ENCODE results near the gene LRCH1.
"Not testable (repeated sequence)": the region's sequence is repeated elsewhere in the genome, so short reads cannot be mapped to it uniquely, and the experiment has no call there.

Gene LRCH1

GRCh38 chr13:46552889-46553520, at the start of gene LRCH1:
TSS of gene LRCH1 (plus strand) at chr13:46553170. CDS start at chr13:46553397, 227 bp downstream.
- peak within 1 kb of the TSS; percentile 65 for H3K4me3 ChIP-seq (ENCODE audit: low read length)
- peak within 1 kb of the TSS; percentile 93 for H3K9ac ChIP-seq (ENCODE audit: low read length)
- H3K9me3 ChIP-seq (ENCODE audit: control insufficient read depth, low read length), result no peaks in the 10 kb centered on the region
- H3K27me3 ChIP-seq (ENCODE audit: control insufficient read depth, insufficient read depth, low read length), result no peaks in the 10 kb centered on the region
- no peaks in the 10 kb centered on the region for H3K36me3 ChIP-seq (ENCODE audit: control insufficient read depth, insufficient read depth, low read length)
- H3K4me1 ChIP-seq (ENCODE audit: control insufficient read depth, insufficient read depth, low read length), result peaks cover 13% of the 10 kb centered on the region

GRCh38 chr13:46504036-46504435, 48.9 kb upstream of the LRCH1 start:
- Histone ChIP-seq H3K27me3 (ENCODE audit: control insufficient read depth, insufficient read depth, low read length) (no peaks in the 10 kb centered on the region), H3K36me3 (ENCODE audit: control insufficient read depth, insufficient read depth, low read length) (no peaks in the 10 kb centered on the region), H3K4me1 (ENCODE audit: control insufficient read depth, insufficient read depth, low read length) (no peaks in the 10 kb centered on the region), H3K4me3 (ENCODE audit: low read length) (no peak overlapping the region), H3K9me3 (ENCODE audit: control insufficient read depth, low read length) (no peaks in the 10 kb centered on the region), H3K9ac (ENCODE audit: low read length) (no peak overlapping the region)

- no peaks in the 10 kb centered on the region for H3K36me3 ChIP-seq (ENCODE audit: control insufficient read depth, insufficient read depth, low read length)
- H3K4me3 ChIP-seq (ENCODE audit: low read length), result no peak overlapping the region
- H3K4me1 ChIP-seq (ENCODE audit: control insufficient read depth, insufficient read depth, low read length), result no peaks in the 10 kb centered on the region
- no peaks in the 10 kb centered on the region for H3K9me3 ChIP-seq (ENCODE audit: control insufficient read depth, low read length)
- H3K9ac ChIP-seq (ENCODE audit: low read length), result no peak overlapping the region
- no peaks in the 10 kb centered on the region for H3K27me3 ChIP-seq (ENCODE audit: control insufficient read depth, insufficient read depth, low read length)
These were observed 45.0 kb upstream of the LRCH1 start for GRCh38 chr13:46507981-46508380.

GRCh38 chr13:46509981-46510380, 43.0 kb upstream of the LRCH1 start:
- Histone ChIP-seq H3K4me3 (ENCODE audit: low read length) (no peak overlapping the region), H3K27me3 (ENCODE audit: control insufficient read depth, insufficient read depth, low read length) (no peaks in the 10 kb centered on the region), H3K9me3 (ENCODE audit: control insufficient read depth, low read length) (no peaks in the 10 kb centered on the region), H3K36me3 (ENCODE audit: control insufficient read depth, insufficient read depth, low read length) (no peaks in the 10 kb centered on the region), H3K4me1 (ENCODE audit: control insufficient read depth, insufficient read depth, low read length) (no peaks in the 10 kb centered on the region), H3K9ac (ENCODE audit: low read length) (no peak overlapping the region)

- Histone ChIP-seq H3K4me1 (ENCODE audit: control insufficient read depth, insufficient read depth, low read length) (no peaks in the 10 kb centered on the region), H3K9me3 (ENCODE audit: control insufficient read depth, low read length) (no peaks in the 10 kb centered on the region)
These were observed 37.2 kb upstream of the LRCH1 start for GRCh38 chr13:46515803-46516202.

GRCh38 chr13:46516599-46517338, 36.2 kb upstream of the LRCH1 start:
- H3K27me3 ChIP-seq (ENCODE audit: control insufficient read depth, insufficient read depth, low read length), result no peaks in the 10 kb centered on the region
- H3K36me3 ChIP-seq (ENCODE audit: control insufficient read depth, insufficient read depth, low read length), result no peaks in the 10 kb centered on the region
- H3K9ac ChIP-seq (ENCODE audit: low read length), result no peak overlapping the region
- no peaks in the 10 kb centered on the region for H3K9me3 ChIP-seq (ENCODE audit: control insufficient read depth, low read length)
- H3K4me3 ChIP-seq (ENCODE audit: low read length), result no peak overlapping the region
- no peaks in the 10 kb centered on the region for H3K4me1 ChIP-seq (ENCODE audit: control insufficient read depth, insufficient read depth, low read length)

More at GRCh38 chr13:46515803-46516202, 37.2 kb upstream of the LRCH1 start:
- H3K4me3 ChIP-seq (ENCODE audit: low read length), result no peak overlapping the region
- H3K9ac ChIP-seq (ENCODE audit: low read length), result no peak overlapping the region
- H3K36me3 ChIP-seq (ENCODE audit: control insufficient read depth, insufficient read depth, low read length), result no peaks in the 10 kb centered on the region
- no peaks in the 10 kb centered on the region for H3K27me3 ChIP-seq (ENCODE audit: control insufficient read depth, insufficient read depth, low read length)

GRCh38 chr13:46517748-46518147, 35.2 kb upstream of the LRCH1 start:
- H3K4me1 ChIP-seq (ENCODE audit: control insufficient read depth, insufficient read depth, low read length); H3K4me3 ChIP-seq (ENCODE audit: low read length); H3K9me3 ChIP-seq (ENCODE audit: control insufficient read depth, low read length); H3K9ac ChIP-seq (ENCODE audit: low read length); H3K27me3 ChIP-seq (ENCODE audit: control insufficient read depth, insufficient read depth, low read length); H3K36me3 ChIP-seq (ENCODE audit: control insufficient read depth, insufficient read depth, low read length): not testable (repeated sequence)

GRCh38 chr13:46519182-46519581, 33.8 kb upstream of the LRCH1 start:
- no peak overlapping the region for H3K9ac ChIP-seq (ENCODE audit: low read length)
- no peak overlapping the region for H3K4me3 ChIP-seq (ENCODE audit: low read length)
- no peaks in the 10 kb centered on the region for H3K36me3 ChIP-seq (ENCODE audit: control insufficient read depth, insufficient read depth, low read length)
- H3K4me1 ChIP-seq (ENCODE audit: control insufficient read depth, insufficient read depth, low read length), result no peaks in the 10 kb centered on the region
- H3K9me3 ChIP-seq (ENCODE audit: control insufficient read depth, low read length), result no peaks in the 10 kb centered on the region
- no peaks in the 10 kb centered on the region for H3K27me3 ChIP-seq (ENCODE audit: control insufficient read depth, insufficient read depth, low read length)

GRCh38 chr13:46520166-46520565, 32.8 kb upstream of the LRCH1 start:
- H3K27me3 ChIP-seq (ENCODE audit: control insufficient read depth, insufficient read depth, low read length), result no peaks in the 10 kb centered on the region
- H3K9ac ChIP-seq (ENCODE audit: low read length), result no peak overlapping the region
- no peaks in the 10 kb centered on the region for H3K9me3 ChIP-seq (ENCODE audit: control insufficient read depth, low read length)
- no peaks in the 10 kb centered on the region for H3K36me3 ChIP-seq (ENCODE audit: control insufficient read depth, insufficient read depth, low read length)
- H3K4me1 ChIP-seq (ENCODE audit: control insufficient read depth, insufficient read depth, low read length), result no peaks in the 10 kb centered on the region
- H3K4me3 ChIP-seq (ENCODE audit: low read length), result no peak overlapping the region

GRCh38 chr13:46521486-46521885, 31.5 kb upstream of the LRCH1 start:
- H3K4me1 ChIP-seq (ENCODE audit: control insufficient read depth, insufficient read depth, low read length), result no peaks in the 10 kb centered on the region
- no peaks in the 10 kb centered on the region for H3K9me3 ChIP-seq (ENCODE audit: control insufficient read depth, low read length)
- no peaks in the 10 kb centered on the region for H3K27me3 ChIP-seq (ENCODE audit: control insufficient read depth, insufficient read depth, low read length)
- H3K4me3 ChIP-seq (ENCODE audit: low read length), result no peak overlapping the region
- H3K36me3 ChIP-seq (ENCODE audit: control insufficient read depth, insufficient read depth, low read length), result no peaks in the 10 kb centered on the region
- H3K9ac ChIP-seq (ENCODE audit: low read length), result no peak overlapping the region

- H3K36me3 ChIP-seq (ENCODE audit: control insufficient read depth, insufficient read depth, low read length), result no peaks in the 10 kb centered on the region
- no peak overlapping the region for H3K9ac ChIP-seq (ENCODE audit: low read length)
- H3K4me1 ChIP-seq (ENCODE audit: control insufficient read depth, insufficient read depth, low read length), result no peaks in the 10 kb centered on the region
- H3K27me3 ChIP-seq (ENCODE audit: control insufficient read depth, insufficient read depth, low read length), result no peaks in the 10 kb centered on the region
- no peaks in the 10 kb centered on the region for H3K9me3 ChIP-seq (ENCODE audit: control insufficient read depth, low read length)
- no peak overlapping the region for H3K4me3 ChIP-seq (ENCODE audit: low read length)
These were observed 30.8 kb upstream of the LRCH1 start for GRCh38 chr13:46521921-46522747.

GRCh38 chr13:46522748-46523030, 30.3 kb upstream of the LRCH1 start:
- no peak overlapping the region for H3K4me3 ChIP-seq (ENCODE audit: low read length)
- no peaks in the 10 kb centered on the region for H3K9me3 ChIP-seq (ENCODE audit: control insufficient read depth, low read length)
- no peaks in the 10 kb centered on the region for H3K36me3 ChIP-seq (ENCODE audit: control insufficient read depth, insufficient read depth, low read length)
- H3K27me3 ChIP-seq (ENCODE audit: control insufficient read depth, insufficient read depth, low read length), result no peaks in the 10 kb centered on the region
- H3K9ac ChIP-seq (ENCODE audit: low read length), result no peak overlapping the region
- no peaks in the 10 kb centered on the region for H3K4me1 ChIP-seq (ENCODE audit: control insufficient read depth, insufficient read depth, low read length)
